HG02678 (cell line): ENCODE data around the gene UPF1.

Experiments used
- ATAC-seq: cut with Tn5 transposase; IDR thresholded peaks from one replicate; pipeline ENCODE4 v1.9.1; 2021; ENCODE audit warnings: mild to moderate bottlenecking, moderate library complexity; ENCODE audit not compliant: unreplicated experiment

The UPF1 gene

GRCh38 chr19:18853755-18854427 is 22.1 kb downstream of the UPF1 start:
- ATAC-seq, result no peak

GRCh38 chr19:18854982-18855381 is 23.2 kb downstream of the UPF1 start:
- ATAC-seq, result no peak

GRCh38 chr19:18855647-18856384 is 24.1 kb downstream of the UPF1 start:
- no peak for ATAC-seq

- no peak for ATAC-seq
These were observed 24.8 kb downstream of the UPF1 start for GRCh38 chr19:18856385-18857126.

- ATAC-seq, result no peak
These were observed 25.5 kb downstream of the UPF1 start for GRCh38 chr19:18857223-18857622.

- no peak for ATAC-seq
These were observed 27.3 kb downstream of the UPF1 start for GRCh38 chr19:18858906-18859646.

GRCh38 chr19:18859676-18860301 is 28.0 kb downstream of the UPF1 start:
- ATAC-seq, result no peak

GRCh38 chr19:18860302-18860700 is 28.5 kb downstream of the UPF1 start:
- ATAC-seq, result no peak

- ATAC-seq, result no peak
These were observed 29.0 kb downstream of the UPF1 start for GRCh38 chr19:18860725-18861124.

- no peak for ATAC-seq
These were observed 29.5 kb downstream of the UPF1 start for GRCh38 chr19:18861235-18861634.

GRCh38 chr19:18861917-18862316 is 30.2 kb downstream of the UPF1 start:
- ATAC-seq, result no peak

GRCh38 chr19:18862976-18863842 is 31.4 kb downstream of the UPF1 start:
- ATAC-seq, result no peak

GRCh38 chr19:18863843-18864362 is 32.1 kb downstream of the UPF1 start:
- no peak for ATAC-seq

GRCh38 chr19:18865106-18865972 is 33.6 kb downstream of the UPF1 start:
- no peak for ATAC-seq

GRCh38 chr19:18865973-18866799 is 34.4 kb downstream of the UPF1 start:
- ATAC-seq, result no peak

GRCh38 chr19:18866800-18867123 is 35.0 kb downstream of the UPF1 start:
- ATAC-seq, result no peak

- no peak for ATAC-seq
These were observed 35.4 kb downstream of the UPF1 start for GRCh38 chr19:18867199-18867598.

GRCh38 chr19:18867751-18868150 is 36.0 kb downstream of the UPF1 start:
- ATAC-seq, result no peak
